ENCODE data around the gene LTBP1.

LTBP1 gene

DNA sequence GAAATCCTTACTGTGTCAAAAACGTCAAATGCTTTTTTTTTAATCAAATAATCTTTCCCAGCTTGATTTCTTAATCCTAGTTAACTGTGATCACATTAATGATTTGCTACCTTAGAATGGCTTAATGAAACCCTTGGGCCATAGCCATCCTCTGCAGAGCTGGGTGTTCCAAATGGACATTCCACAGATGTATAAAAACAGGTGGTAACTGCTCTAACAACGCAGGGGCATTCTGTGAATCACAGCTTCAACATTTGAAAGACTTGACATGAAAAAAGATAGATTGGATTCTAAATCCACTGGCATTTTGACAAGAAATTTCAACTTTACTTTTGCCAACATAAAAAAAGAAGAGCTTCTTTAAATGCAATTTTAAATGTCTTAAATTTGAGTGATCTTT is 459.9 kb downstream of the LTBP1 start:
- DNase-seq = no peak
- H3K4me1 ChIP-seq = peaks cover 0 to 4% (median 2%) of the 10 kb centered on the region in 4 donors
- TF ChIP-seq, protein P1, sequence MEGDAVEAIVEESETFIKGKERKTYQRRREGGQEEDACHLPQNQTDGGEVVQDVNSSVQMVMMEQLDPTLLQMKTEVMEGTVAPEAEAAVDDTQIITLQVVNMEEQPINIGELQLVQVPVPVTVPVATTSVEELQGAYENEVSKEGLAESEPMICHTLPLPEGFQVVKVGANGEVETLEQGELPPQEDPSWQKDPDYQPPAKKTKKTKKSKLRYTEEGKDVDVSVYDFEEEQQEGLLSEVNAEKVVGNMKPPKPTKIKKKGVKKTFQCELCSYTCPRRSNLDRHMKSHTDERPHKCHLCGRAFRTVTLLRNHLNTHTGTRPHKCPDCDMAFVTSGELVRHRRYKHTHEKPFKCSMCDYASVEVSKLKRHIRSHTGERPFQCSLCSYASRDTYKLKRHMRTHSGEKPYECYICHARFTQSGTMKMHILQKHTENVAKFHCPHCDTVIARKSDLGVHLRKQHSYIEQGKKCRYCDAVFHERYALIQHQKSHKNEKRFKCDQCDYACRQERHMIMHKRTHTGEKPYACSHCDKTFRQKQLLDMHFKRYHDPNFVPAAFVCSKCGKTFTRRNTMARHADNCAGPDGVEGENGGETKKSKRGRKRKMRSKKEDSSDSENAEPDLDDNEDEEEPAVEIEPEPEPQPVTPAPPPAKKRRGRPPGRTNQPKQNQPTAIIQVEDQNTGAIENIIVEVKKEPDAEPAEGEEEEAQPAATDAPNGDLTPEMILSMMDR (IDR thresholded peaks at IDR 0.05) = no peak
- H3K4me3 ChIP-seq = no peak overlapping the region
- no peaks in the 10 kb centered on the region for H3K36me3 ChIP-seq
- H3K27me3 ChIP-seq = no peaks in the 10 kb centered on the region
- H3K27ac ChIP-seq = no peak overlapping the region
- intact Hi-C loops (cut with DNase I; ENCODE audit: low total_unique reads) = no loop called here
- peaks cover 0 to 6% (median 0%) of the 10 kb centered on the region in 3 donors for H3K9me3 ChIP-seq

DNA sequence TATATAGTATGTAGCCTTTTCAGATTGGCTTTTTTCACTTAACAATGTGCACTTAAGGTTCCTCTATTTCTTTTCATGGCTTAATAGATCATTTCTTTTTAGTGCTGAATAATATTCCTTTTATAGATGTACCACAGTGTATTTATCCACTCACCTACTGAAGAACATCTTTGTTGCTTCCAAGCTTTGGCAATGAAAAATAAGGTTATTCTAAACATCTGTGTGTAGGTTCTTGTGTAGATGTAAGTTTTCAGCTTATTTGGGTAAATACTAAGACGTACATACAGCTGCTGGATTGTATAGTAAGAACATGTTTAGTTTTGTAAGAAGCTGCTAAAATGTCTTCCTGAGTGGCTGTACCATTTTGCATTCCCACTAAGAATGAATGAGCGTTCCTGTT is 461.4 kb downstream of the LTBP1 start:
- Histone ChIP-seq H3K27me3 (no peaks in the 10 kb centered on the region), H3K4me1 (peaks cover 0 to 19% (median 7%) of the 10 kb centered on the region in 4 donors), H3K27ac (no peak overlapping the region), H3K36me3 (no peaks in the 10 kb centered on the region), H3K9me3 (peaks cover 0 to 6% (median 0%) of the 10 kb centered on the region in 3 donors), H3K4me3 (no peak overlapping the region)
- intact Hi-C loops (cut with DNase I; ENCODE audit: low total_unique reads) = no loop called here
- DNase-seq = no peak
- TF ChIP-seq, protein P1 (IDR thresholded peaks at IDR 0.05) = no peak

DNA sequence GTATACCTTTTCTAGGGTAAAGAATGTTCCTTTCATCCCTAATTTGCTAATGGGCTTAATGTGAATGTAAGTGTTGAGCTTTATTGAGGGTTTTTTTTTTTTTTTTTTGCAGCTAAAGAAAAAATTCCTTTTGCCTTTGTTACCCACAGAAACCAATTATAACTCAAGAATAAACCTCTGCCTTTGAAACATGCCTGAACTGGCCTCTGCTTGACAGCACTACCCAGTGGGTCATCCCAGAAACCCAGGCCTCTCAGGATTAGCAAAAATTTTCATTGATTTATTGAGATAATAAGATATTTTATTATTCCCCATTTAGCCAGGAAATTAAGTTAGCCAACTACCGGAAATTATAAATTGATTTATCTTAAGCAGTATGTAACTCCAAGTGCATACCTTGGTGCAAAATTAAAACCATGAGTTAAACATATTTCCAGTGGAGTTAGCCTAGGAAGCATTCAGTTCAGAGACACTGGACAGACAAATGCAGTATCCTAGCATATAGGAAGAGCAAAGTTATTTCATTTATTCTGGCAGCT is 462.7 kb downstream of the LTBP1 start:
- no peak for DNase-seq
- TF ChIP-seq, protein P1 (IDR thresholded peaks at IDR 0.05) = no peak
- H3K9me3 ChIP-seq = peaks cover 0 to 6% (median 0%) of the 10 kb centered on the region in 3 donors
- peak overlapping the region in 1 of 2 donors; percentile 10 for H3K27ac ChIP-seq
- intact Hi-C loops (cut with DNase I; ENCODE audit: low total_unique reads) = no loop called here
- no peaks in the 10 kb centered on the region for H3K27me3 ChIP-seq
- H3K36me3 ChIP-seq = no peaks in the 10 kb centered on the region
- H3K4me1 ChIP-seq = peaks cover 0 to 19% (median 7%) of the 10 kb centered on the region in 4 donors
- H3K4me3 ChIP-seq = no peak overlapping the region

GRCh38 chr2:33411765-33412164 is 465.0 kb downstream of the LTBP1 start:
- intact Hi-C loops (cut with DNase I; ENCODE audit: low total_unique reads) = no loop called here
- Histone ChIP-seq H3K36me3 (no peaks in the 10 kb centered on the region), H3K4me1 (peaks cover 0 to 19% (median 7%) of the 10 kb centered on the region in 4 donors), H3K27ac (peak overlapping the region; percentile 47 to 71), H3K4me3 (no peak overlapping the region), H3K9me3 (peaks cover 0 to 6% (median 0%) of the 10 kb centered on the region in 3 donors), H3K27me3 (no peaks in the 10 kb centered on the region)
- no peak for DNase-seq
- TF ChIP-seq, protein P1 (IDR thresholded peaks at IDR 0.05) = no peak

GRCh38 chr2:33412920-33413319 is 466.2 kb downstream of the LTBP1 start:
- Histone ChIP-seq H3K36me3 (no peaks in the 10 kb centered on the region), H3K27me3 (no peaks in the 10 kb centered on the region), H3K9me3 (peaks cover 0 to 4% (median 0%) of the 10 kb centered on the region in 3 donors), H3K4me1 (peaks cover 0 to 19% (median 7%) of the 10 kb centered on the region in 4 donors), H3K27ac (peak overlapping the region; percentile 47 to 71), H3K4me3 (no peak overlapping the region)
- no peak for DNase-seq
- TF ChIP-seq, protein P1 (IDR thresholded peaks at IDR 0.05) = peak in 1 of 2 experiments; percentile 16
- intact Hi-C loops (cut with DNase I; ENCODE audit: low total_unique reads) = no loop called here
